GM12801 (cell line): ENCODE results near the gene CETP.

Experiments
- CTCF ChIP-seq: IDR thresholded peaks from one replicate; pipeline ENCODE4 v1.5.1; 2011; ENCODE audit warnings: control low read depth; ENCODE audit not compliant: insufficient read length; ENCODE audit errors: extremely low read depth

Gene CETP

GRCh38 chr16:56956076-56956475 lies 5.7 kb upstream of the CETP start:
- no peak for TF ChIP-seq CTCF

DNA sequence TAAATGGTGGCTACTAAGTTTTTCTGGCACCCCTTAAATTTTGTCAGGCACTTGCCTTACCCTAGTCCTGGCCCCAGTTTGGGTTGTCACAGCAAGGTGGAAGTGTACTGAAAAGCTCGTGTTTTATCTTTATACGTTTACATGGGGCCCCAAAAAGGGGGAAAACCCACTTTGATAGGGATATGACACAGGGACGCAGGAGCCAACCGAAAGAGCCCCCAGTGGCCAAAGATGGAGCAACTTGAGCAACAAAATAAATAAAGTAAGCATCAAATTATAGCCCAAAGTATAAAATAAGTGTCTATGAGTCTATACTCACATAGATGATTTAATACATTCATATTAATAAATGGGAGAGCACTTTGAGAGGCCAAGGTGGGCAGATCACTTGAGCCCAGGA lies 5.0 kb upstream of the CETP start:
- TF ChIP-seq CTCF = no peak

DNA sequence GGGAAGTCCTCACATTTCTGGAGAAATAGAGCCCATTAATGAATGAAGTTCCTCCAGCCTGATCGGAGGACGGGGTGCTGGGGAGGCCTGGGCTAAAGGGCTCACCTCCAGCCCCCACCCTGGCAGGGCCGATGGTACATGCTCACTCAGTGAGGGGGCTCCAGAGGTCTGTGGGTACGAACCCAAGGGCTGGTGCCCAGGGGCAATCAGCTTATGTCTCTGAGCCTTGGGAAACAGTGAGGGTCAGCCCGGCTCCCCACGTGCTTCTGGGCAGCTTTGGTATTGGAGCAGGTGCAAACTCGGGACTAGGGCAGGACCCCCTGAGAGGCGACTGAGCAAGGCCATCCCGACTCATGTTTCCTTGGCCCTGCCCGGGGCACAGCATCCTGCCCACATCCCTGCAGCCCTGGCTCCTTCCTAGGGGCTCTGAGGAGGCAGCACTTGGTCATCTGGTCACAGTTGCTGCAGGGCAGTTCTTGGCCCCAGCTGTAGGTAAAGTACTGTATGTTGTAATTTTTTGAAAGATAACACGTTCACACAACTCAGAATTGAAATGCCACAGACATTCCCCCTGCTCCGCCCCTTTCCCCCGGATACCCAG lies 969 bp upstream of the CETP start:
- TF ChIP-seq CTCF = no peak

GRCh38 chr16:56961386-56961785 lies 364 bp upstream of the CETP start:
- TF ChIP-seq CTCF = no peak

DNA sequence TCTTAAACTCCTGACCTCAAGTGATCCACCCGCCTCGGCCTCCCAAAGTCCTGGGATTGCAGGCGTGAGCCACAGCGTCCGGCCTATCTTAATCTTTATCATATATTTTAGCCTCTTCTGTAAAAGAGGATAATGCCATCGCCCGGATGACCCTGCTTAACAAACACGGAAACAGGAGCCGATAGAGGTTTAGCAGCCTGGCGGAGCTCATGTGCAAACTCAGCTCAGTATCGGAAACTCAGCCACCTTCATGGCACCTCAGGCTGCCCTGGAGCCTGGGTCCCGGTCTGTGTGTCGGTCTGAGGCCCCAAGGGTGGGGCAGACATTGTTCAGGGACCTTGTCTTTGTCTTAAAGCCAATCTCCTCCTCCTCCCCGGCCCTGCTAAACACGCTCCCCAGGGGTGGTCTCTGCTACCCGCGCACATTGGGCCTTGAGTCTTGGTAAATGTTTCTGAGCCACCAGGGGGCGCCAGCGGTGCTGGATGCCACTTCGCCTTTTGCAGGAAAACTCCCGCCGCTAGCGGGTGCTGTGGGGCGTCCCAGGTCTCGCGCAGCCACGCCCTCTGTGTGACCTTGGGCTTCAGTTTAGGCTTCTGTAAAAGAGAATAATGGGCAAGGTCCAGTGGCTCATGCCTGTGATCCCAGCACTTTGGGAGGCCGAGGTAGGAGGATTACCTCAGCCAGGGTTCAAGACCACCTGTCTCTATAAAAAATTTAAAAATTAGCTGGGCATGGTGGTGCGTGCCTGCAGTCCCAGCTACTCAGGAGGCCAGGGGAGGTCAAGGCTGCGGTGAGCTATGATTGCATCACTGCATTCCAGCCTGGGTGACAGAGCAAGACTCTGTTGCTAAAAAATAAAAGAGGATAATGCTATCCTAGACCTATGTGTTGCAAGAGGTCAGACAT lies 2.7 kb downstream of the CETP start:
- peak; percentile 91 for TF ChIP-seq CTCF

DNA sequence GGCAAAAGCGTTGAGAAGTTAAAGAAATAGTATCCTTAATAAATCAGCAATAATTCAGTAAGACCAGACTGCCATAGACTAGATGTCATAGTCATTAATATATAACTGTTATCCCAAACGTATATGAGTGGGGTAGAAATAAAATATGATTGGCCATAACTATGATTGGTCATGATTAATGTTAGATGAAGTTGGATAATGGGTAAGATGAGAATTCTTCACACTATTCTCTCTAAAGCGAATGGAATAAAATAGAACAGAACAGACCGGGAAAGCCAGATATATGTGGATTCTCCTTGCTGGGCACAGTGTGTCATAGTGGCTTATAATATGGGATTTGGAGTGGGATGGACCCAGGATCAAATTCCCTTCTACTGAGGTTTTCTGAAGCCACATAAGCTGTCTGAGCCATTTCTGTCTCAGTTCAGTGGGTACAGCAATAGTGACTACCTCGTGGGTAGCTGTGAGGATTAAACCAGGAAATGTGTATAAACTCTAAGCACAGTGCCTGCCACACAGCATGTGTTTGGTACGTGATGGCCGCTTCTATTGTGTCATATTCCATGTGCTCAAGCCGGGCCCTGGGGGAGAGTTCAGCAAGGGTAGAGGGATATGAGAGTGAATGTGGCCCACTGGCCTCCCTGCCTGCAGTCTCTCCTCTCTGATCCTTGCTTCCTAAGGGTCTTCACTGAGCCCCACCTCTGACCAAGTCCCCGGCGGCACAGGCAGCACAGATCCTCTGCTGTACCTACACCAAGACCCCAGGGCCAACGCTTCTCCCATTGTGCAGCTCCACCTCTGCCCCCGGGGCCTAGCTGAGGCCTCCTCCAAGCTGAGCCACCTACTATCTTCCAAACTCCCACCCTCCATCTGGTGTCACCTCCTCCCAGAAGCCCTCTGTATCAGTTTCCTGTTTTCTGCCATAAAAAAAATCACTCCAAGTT lies 3.7 kb downstream of the CETP start:
- TF ChIP-seq CTCF = no peak

- no peak for TF ChIP-seq CTCF
These were observed 4.3 kb downstream of the CETP start for GRCh38 chr16:56966093-56966475.
